ENCODE measurements around the gene CRB1.
A peak's percentile ranks its signal among the peaks of the same experiment; 100 is the strongest.

The CRB1 gene

GRCh38 chr1:197519741-197520334 is 251.8 kb downstream of the CRB1 start:
- Mint-ChIP-seq H3K9me3 (no peaks in the 10 kb centered on the region), H3K4me3 (no peak overlapping the region), H3K27me3 (ENCODE audit: low read depth, poor library complexity) (no peaks in the 10 kb centered on the region), H3K27ac (no peak overlapping the region), H3K4me1 (no peaks in the 10 kb centered on the region), H3K36me3 (ENCODE audit: low read depth) (no peaks in the 10 kb centered on the region)
- DNase-seq = no peak
- peak; percentile 29 for TF ChIP-seq CTCF (IDR thresholded peaks at IDR 0.05)

- peak; percentile 23 for DNase-seq
- TF ChIP-seq CTCF (IDR thresholded peaks at IDR 0.05) = peak; percentile 74
- no peaks in the 10 kb centered on the region for H3K9me3 Mint-ChIP-seq
- no peak overlapping the region for H3K4me3 Mint-ChIP-seq
- H3K4me1 Mint-ChIP-seq = no peaks in the 10 kb centered on the region
- no peak overlapping the region for H3K27ac Mint-ChIP-seq
- no peaks in the 10 kb centered on the region for H3K27me3 Mint-ChIP-seq (ENCODE audit: low read depth, poor library complexity)
- no peaks in the 10 kb centered on the region for H3K36me3 Mint-ChIP-seq (ENCODE audit: low read depth)
Observed at GRCh38 chr1:197521118-197521739, 253.2 kb downstream of the CRB1 start.

GRCh38 chr1:197526736-197527371 is 258.8 kb downstream of the CRB1 start:
- H3K4me3 Mint-ChIP-seq = no peak overlapping the region
- no peaks in the 10 kb centered on the region for H3K36me3 Mint-ChIP-seq (ENCODE audit: low read depth)
- no peak overlapping the region for H3K27ac Mint-ChIP-seq
- no peak for DNase-seq
- H3K27me3 Mint-ChIP-seq (ENCODE audit: low read depth, poor library complexity) = no peaks in the 10 kb centered on the region
- H3K4me1 Mint-ChIP-seq = no peaks in the 10 kb centered on the region
- no peaks in the 10 kb centered on the region for H3K9me3 Mint-ChIP-seq
- peak; percentile 76 for TF ChIP-seq CTCF (IDR thresholded peaks at IDR 0.05)
